ENCODE results near the gene ERBB2.

The ERBB2 gene

GRCh38 chr17:39688475-39688835 lies 11.4 kb upstream of the ERBB2 start:
- Histone ChIP-seq H4K20me1 (ENCODE audit: insufficient read depth, low read length) (no peaks in the 10 kb centered on the region), H3K79me2 (ENCODE audit: low read length) (no peaks in the 10 kb centered on the region), H3K36me3 (replicated peaks; ENCODE audit: insufficient read depth, low read length) (no peaks in the 10 kb centered on the region), H3K9ac (ENCODE audit: low read length) (peak overlapping the region; percentile 81), H3K4me3 (ENCODE audit: low read length) (peak overlapping the region; percentile 96), H3K27ac (ENCODE audit: low read length) (peak overlapping the region; percentile 94; the same call in 1 of the 2 replicates), H3F3A (ENCODE audit: insufficient read depth, low read length) (peaks cover 19% of the 10 kb centered on the region), H2AFZ (ENCODE audit: low read length) (peak overlapping the region; percentile 91), H3K9me3 (replicated peaks; ENCODE audit: insufficient read depth, low read length) (no peaks in the 10 kb centered on the region), H3K9me2 (replicated peaks; ENCODE audit: insufficient read depth, low read length) (no peaks in the 10 kb centered on the region), H3K4me2 (ENCODE audit: low read depth, low read length) (peak overlapping the region; percentile 82), H3K4me1 (ENCODE audit: low read length) (peaks cover 11% of the 10 kb centered on the region; the same call in 1 of the 2 replicates), H3K27me3 (replicated peaks; ENCODE audit: insufficient read depth, low read length) (no peaks in the 10 kb centered on the region)
- DNase-seq, result no peak
- TF ChIP-seq EZH2 (optimal IDR thresholded peaks at IDR 0.05; ENCODE audit: low read depth, low read length) (no peak), EZH2phosphoT487 (IDR thresholded peaks at IDR 0.05; ENCODE audit: low read length) (no peak), CTCF (IDR thresholded peaks at IDR 0.05; ENCODE audit: low read length) (no peak)

GRCh38 chr17:39688945-39689344 lies 10.9 kb upstream of the ERBB2 start:
- Histone ChIP-seq H2AFZ (ENCODE audit: low read length) (peak overlapping the region; percentile 91), H3F3A (ENCODE audit: insufficient read depth, low read length) (peaks cover 19% of the 10 kb centered on the region), H3K9me3 (replicated peaks; ENCODE audit: insufficient read depth, low read length) (no peaks in the 10 kb centered on the region), H3K79me2 (ENCODE audit: low read length) (no peaks in the 10 kb centered on the region), H3K4me2 (ENCODE audit: low read depth, low read length) (peak overlapping the region; percentile 82), H3K36me3 (replicated peaks; ENCODE audit: insufficient read depth, low read length) (no peaks in the 10 kb centered on the region), H3K27me3 (replicated peaks; ENCODE audit: insufficient read depth, low read length) (no peaks in the 10 kb centered on the region), H3K27ac (ENCODE audit: low read length) (no peak overlapping the region), H3K4me3 (ENCODE audit: low read length) (peak overlapping the region; percentile 96), H4K20me1 (ENCODE audit: insufficient read depth, low read length) (no peaks in the 10 kb centered on the region), H3K9me2 (replicated peaks; ENCODE audit: insufficient read depth, low read length) (no peaks in the 10 kb centered on the region), H3K9ac (ENCODE audit: low read length) (no peak overlapping the region), H3K4me1 (ENCODE audit: low read length) (peaks cover 11% of the 10 kb centered on the region; the same call in 1 of the 2 replicates)
- no peak for TF ChIP-seq EZH2phosphoT487 (IDR thresholded peaks at IDR 0.05; ENCODE audit: low read length)
- no peak for TF ChIP-seq EZH2 (optimal IDR thresholded peaks at IDR 0.05; ENCODE audit: low read depth, low read length)
- no peak for TF ChIP-seq CTCF (IDR thresholded peaks at IDR 0.05; ENCODE audit: low read length)
- DNase-seq, result no peak

- TF ChIP-seq EZH2phosphoT487 (IDR thresholded peaks at IDR 0.05; ENCODE audit: low read length) (no peak), CTCF (IDR thresholded peaks at IDR 0.05; ENCODE audit: low read length) (no peak), EZH2 (optimal IDR thresholded peaks at IDR 0.05; ENCODE audit: low read depth, low read length) (no peak)
- Histone ChIP-seq H3K27ac (ENCODE audit: low read length) (no peak overlapping the region), H3F3A (ENCODE audit: insufficient read depth, low read length) (no peaks in the 10 kb centered on the region), H3K4me1 (ENCODE audit: low read length) (no peaks in the 10 kb centered on the region), H4K20me1 (ENCODE audit: insufficient read depth, low read length) (no peaks in the 10 kb centered on the region), H3K27me3 (replicated peaks; ENCODE audit: insufficient read depth, low read length) (no peaks in the 10 kb centered on the region), H3K4me3 (ENCODE audit: low read length) (no peak overlapping the region), H3K4me2 (ENCODE audit: low read depth, low read length) (no peak overlapping the region), H3K9me2 (replicated peaks; ENCODE audit: insufficient read depth, low read length) (no peaks in the 10 kb centered on the region), H3K9me3 (replicated peaks; ENCODE audit: insufficient read depth, low read length) (no peaks in the 10 kb centered on the region), H3K9ac (ENCODE audit: low read length) (no peak overlapping the region), H3K36me3 (replicated peaks; ENCODE audit: insufficient read depth, low read length) (no peaks in the 10 kb centered on the region), H2AFZ (ENCODE audit: low read length) (no peak overlapping the region), H3K79me2 (ENCODE audit: low read length) (no peaks in the 10 kb centered on the region)
- DNase-seq, result no peak
Observed at GRCh38 chr17:39694593-39694992, 5.3 kb upstream of the ERBB2 start.
